ENCODE data around the gene THAP11. TPM values are rescaled to one million over a fixed set of nuclear protein-coding genes. Genes with fewer than 3 reads are reported as not detected.
A peak's percentile ranks its signal among the peaks of the same experiment; 100 is the strongest.

The THAP11 gene
- total RNA-seq, 1 donor from 2014 or later: 29.6 TPM

DNA sequence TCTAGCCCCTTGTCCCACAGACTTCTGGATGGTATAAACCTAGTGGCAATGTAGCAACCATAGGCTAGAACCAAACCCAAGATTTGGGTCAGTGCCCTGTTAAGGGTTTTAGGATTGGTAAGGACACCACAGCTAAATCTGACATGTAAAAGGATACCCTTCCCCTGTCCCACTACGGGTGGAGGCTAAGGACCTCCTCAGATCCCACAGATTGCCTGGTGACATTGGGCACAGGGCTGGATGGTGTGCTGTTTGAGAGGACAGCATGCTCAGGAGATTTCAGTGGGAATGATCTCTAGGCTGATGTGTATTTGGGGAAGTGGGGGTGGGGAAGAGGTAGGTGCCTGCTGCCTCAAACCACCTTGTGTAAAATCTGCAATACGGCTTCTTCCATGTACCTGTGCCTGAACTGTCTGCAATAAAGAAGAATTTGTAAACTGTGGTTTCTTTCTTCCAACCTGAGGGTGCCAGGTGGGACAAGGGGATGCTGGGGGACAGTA lies 30.1 kb downstream of the THAP11 start:
- Mint-ChIP-seq H3K27me3 (ENCODE audit: unreplicated experiment) (peaks cover 15% of the 10 kb centered on the region), H3K27ac (ENCODE audit: unreplicated experiment) (no peak overlapping the region), H3K36me3 (ENCODE audit: low read depth, unreplicated experiment) (peaks cover 22% of the 10 kb centered on the region), H3K4me1 (ENCODE audit: unreplicated experiment) (peaks cover 43% of the 10 kb centered on the region), H3K9me3 (ENCODE audit: unreplicated experiment) (no peaks in the 10 kb centered on the region), H3K4me3 (ENCODE audit: unreplicated experiment) (peak overlapping the region; percentile 86)
- no peak for TF ChIP-seq CTCF (IDR thresholded peaks at IDR 0.05; ENCODE audit: unreplicated experiment)
- DNase-seq (ENCODE audit: low spot score): no peak

DNA sequence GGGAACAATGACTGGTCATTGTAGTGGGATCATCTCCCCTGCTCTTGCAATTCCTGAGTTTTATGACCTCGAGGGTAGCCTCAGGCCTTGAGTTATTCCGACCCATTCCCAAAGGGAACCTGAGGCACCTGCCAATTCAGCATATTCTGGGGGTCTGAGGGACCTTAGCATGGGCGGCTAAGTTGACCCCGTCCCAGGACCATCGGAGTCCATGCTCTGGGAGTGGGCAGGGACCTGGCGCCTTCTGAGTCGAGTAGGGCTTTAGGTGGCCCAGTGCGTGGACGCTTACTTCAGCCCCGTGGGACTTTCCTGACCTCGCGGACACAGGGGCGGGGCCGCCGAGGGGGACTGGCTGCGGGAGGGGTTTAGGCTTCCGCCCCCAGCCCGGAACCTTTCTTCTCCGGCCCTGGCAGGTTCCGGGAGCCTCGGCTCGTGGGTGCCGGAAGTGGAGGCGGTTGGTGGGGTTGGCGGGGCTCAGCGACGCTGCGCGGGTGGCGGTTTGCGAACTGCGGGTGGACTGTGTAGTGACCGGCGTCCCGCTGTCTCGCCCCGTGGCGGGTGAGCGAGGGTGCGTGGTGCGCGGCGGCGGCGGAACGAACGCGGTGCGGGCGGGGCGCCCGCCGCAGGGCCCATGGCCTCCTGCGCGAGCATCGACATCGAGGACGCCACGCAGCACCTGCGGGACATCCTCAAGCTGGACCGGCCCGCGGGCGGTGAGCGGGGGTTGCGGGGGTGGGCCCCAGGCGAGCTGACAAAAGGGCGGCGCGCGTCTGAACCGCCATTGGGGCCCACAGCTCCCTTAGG lies 30.7 kb downstream of the THAP11 start, which contains the start of gene EDC4:
EDC4 (plus strand) TSS at position 422 of the 804 bp plus-strand sequence; CDS start at position 632, 210 bp downstream.
- peaks cover 43% of the 10 kb centered on the region for H3K4me1 Mint-ChIP-seq (ENCODE audit: unreplicated experiment)
- peaks cover 15% of the 10 kb centered on the region for H3K27me3 Mint-ChIP-seq (ENCODE audit: unreplicated experiment)
- no peak for TF ChIP-seq CTCF (IDR thresholded peaks at IDR 0.05; ENCODE audit: unreplicated experiment)
- DNase-seq (ENCODE audit: low spot score): peak; percentile 68
- H3K36me3 Mint-ChIP-seq (ENCODE audit: low read depth, unreplicated experiment): peaks cover 27% of the 10 kb centered on the region
- no peaks in the 10 kb centered on the region for H3K9me3 Mint-ChIP-seq (ENCODE audit: unreplicated experiment)
- H3K27ac Mint-ChIP-seq (ENCODE audit: unreplicated experiment): peak within 1 kb of the TSS; percentile 95
- peak within 1 kb of the TSS; percentile 97 for H3K4me3 Mint-ChIP-seq (ENCODE audit: unreplicated experiment)

DNA sequence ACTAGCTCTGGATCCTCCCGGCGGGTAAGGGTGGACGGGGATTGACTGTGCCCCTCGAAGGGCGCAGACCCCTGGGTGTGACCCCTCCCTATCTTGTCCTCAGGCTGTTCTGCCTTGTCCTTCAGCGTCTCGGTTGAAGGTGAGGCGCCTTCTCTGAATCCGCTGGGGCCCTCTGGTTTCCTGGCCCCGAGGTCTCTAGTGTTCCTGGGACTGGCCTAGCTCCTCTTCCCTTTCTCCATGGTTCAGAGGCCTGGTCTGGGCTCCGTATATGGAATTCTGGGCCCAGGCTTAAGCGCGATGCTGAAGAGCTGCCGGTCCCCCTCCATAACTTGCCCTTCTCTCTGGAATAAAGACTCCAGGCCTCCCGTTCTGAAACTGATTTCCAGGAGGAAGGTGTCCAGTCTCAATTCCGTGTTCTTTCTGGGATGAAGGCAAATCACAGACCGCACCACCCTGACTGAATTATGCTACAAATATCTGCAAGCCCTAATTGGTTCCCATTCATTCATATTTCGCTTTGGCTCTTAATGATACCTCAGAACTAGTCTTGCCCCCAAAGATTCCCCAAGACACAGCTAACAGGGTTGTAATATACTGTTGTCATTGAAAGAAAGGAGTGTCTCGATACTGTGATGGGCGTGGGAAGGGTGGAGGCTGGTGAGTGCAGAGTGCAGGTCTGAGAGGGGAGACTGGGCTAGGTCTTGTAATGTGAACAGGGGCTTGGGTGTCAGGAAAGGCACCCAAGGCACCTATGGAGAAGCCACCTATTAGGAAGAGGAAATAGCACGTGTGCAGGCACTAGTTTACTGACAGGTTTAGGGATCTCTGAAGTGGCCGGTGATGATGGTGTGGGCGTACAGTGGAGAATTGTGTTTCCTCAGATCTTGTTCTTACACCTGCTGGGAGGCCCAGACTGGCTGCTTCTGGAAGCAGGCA lies 31.6 kb downstream of the THAP11 start:
- H3K36me3 Mint-ChIP-seq (ENCODE audit: low read depth, unreplicated experiment): peaks cover 36% of the 10 kb centered on the region
- H3K4me3 Mint-ChIP-seq (ENCODE audit: unreplicated experiment): peak overlapping the region; percentile 97
- H3K4me1 Mint-ChIP-seq (ENCODE audit: unreplicated experiment): peaks cover 43% of the 10 kb centered on the region
- TF ChIP-seq CTCF (IDR thresholded peaks at IDR 0.05; ENCODE audit: unreplicated experiment): no peak
- H3K27me3 Mint-ChIP-seq (ENCODE audit: unreplicated experiment): peaks cover 15% of the 10 kb centered on the region
- no peak for DNase-seq (ENCODE audit: low spot score)
- peak overlapping the region; percentile 95 for H3K27ac Mint-ChIP-seq (ENCODE audit: unreplicated experiment)
- H3K9me3 Mint-ChIP-seq (ENCODE audit: unreplicated experiment): no peaks in the 10 kb centered on the region

GRCh38 chr16:67874372-67874771 lies 32.3 kb downstream of the THAP11 start:
- peak overlapping the region; percentile 41 for H3K27ac Mint-ChIP-seq (ENCODE audit: unreplicated experiment)
- H3K4me1 Mint-ChIP-seq (ENCODE audit: unreplicated experiment): peaks cover 43% of the 10 kb centered on the region
- no peak for TF ChIP-seq CTCF (IDR thresholded peaks at IDR 0.05; ENCODE audit: unreplicated experiment)
- no peaks in the 10 kb centered on the region for H3K9me3 Mint-ChIP-seq (ENCODE audit: unreplicated experiment)
- no peak for DNase-seq (ENCODE audit: low spot score)
- peaks cover 15% of the 10 kb centered on the region for H3K27me3 Mint-ChIP-seq (ENCODE audit: unreplicated experiment)
- peaks cover 42% of the 10 kb centered on the region for H3K36me3 Mint-ChIP-seq (ENCODE audit: low read depth, unreplicated experiment)
- H3K4me3 Mint-ChIP-seq (ENCODE audit: unreplicated experiment): peak overlapping the region; percentile 97

All from endothelial cell (in vitro differentiated cells).